ENCODE data around the gene KRTAP5-11.
"Not testable (repeated sequence)": the region's sequence is repeated elsewhere in the genome, so short reads cannot be mapped to it uniquely, and the experiment has no call there.

The KRTAP5-11 gene, protein sequence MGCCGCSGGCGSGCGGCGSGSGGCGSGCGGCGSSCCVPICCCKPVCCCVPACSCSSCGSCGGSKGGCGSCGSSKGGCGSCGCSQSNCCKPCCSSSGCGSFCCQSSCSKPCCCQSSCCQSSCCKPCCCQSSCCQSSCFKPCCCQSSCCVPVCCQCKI

DNA sequence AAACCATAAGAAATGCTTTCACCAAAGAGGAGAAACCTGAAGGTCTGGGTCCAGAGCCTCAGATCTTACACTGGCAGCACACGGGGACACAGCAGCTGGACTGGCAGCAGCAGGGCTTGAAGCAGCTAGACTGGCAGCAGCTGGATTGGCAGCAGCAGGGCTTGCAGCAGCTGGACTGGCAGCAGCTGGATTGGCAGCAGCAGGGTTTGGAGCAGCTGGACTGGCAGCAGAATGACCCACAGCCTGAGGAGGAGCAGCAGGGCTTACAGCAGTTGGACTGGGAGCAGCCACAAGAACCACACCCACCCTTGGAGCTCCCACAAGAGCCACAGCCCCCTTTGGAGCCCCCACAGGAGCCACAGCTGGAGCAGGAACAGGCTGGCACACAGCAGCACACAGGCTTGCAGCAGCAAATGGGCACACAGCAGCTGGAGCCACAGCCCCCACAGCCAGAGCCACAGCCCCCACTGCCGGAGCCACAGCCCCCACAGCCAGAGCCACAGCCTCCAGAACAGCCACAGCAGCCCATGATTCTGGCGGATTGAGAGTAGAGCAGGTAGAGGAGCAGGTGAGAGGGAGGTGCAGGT lies at the start of gene KRTAP5-11:
Gene KRTAP5-11 (minus strand): TSS at position 567 of the 587 bp plus-strand sequence. CDS start 38 bp downstream, at position 529.
- DNase-seq: no peak

GRCh38 chr11:71631551-71631950 lies 48.9 kb upstream of the KRTAP5-11 start:
- not testable (repeated sequence) for DNase-seq

GRCh38 chr11:71630071-71630470 lies 47.4 kb upstream of the KRTAP5-11 start:
- DNase-seq: not testable (repeated sequence)

- DNase-seq: not testable (repeated sequence)
Measured at GRCh38 chr11:71628943-71629342, 46.3 kb upstream of the KRTAP5-11 start.

DNA sequence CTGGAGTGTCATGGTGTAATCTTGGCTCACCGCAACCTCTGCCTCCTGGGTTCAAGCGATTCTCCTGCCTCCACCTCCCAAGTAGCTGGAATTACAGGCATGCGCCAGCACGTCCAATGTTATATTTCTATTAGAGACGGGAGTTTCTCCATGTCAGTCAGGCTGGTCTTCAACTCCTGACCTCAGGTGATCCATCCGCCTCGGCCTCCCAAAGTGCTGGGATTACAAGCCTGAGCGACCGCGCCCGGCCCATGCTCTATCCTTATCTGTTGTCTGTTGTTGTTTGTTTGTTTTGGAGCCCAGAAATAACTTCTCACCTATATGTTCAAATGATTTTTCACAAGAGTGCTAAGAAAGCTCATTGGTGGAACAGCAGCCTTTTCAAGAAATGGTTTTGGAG lies 40.6 kb upstream of the KRTAP5-11 start:
- DNase-seq: not testable (repeated sequence)

DNA sequence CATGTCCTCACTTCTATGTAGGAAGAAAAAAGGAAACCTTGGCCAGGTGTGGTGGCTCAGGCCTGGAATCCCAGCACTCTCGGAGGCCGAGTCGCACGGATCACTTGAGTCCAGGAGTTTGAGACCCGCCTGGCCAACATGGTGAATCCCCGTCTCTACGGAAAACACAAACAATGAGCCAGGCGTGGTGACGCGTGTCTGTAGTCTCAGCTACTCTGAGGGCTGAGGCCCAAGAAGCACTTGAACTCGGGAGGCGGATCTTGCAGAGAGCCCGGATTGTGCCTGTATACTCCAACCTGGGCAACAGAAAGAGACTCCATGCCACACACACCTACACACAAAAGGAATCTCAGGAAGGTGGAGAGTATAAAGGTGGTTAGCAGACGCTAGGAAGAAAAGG lies 39.9 kb upstream of the KRTAP5-11 start:
- DNase-seq: not testable (repeated sequence)

- not testable (repeated sequence) for DNase-seq
Measured at GRCh38 chr11:71615003-71615402, 32.3 kb upstream of the KRTAP5-11 start.

GRCh38 chr11:71614366-71614917 lies 31.8 kb upstream of the KRTAP5-11 start:
- DNase-seq: not testable (repeated sequence)

DNA sequence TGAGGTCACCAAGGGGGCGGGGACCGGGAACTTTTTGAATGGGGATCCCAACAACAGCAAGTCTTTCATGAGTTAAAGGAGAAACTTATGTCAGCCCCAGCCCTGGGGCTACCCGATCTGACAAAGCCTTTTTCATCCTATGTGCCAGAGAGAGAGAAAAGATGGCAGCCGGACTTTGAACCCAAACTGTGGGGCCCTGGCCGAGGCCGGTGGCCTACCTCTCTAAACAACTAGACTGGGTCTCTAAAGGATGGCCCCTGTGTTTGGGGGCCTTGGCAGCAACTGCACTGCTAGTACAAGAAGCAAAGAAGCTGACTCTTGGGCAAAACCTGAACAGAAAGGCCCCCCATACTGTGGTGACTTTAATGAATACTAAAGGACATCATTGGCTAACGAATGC lies 31.3 kb upstream of the KRTAP5-11 start:
- DNase-seq: not testable (repeated sequence)

DNA sequence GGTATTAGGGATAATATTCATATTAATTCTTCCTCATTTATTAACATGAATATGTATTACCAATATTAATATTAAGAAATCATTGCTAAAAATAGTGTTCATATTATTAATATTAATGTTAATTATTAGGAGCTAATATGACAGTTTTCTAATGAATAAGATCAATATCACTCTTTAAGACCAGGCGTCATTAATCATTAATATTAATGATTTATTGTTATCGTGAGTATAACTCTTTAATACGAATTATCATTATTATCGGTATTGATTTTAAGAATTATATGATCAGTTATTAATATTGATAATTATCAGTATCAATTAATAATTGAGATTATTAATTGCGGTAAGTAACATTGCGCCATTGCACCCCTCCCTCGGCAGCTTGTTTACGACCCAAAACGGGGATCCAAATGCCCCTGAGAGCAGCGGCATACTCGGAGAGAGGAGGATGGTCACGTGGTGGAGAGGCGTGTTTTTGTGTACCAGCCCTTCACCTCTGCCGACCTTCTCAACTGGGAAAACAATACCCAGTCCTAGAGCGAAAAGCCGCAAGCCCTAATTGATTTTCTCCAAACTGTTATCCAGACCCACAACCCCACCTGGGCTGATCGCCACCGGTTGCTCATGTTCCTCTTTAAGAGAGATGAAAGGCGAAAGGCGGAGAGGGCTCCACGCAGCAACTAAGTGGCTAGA lies 28.7 kb upstream of the KRTAP5-11 start:
- not testable (repeated sequence) for DNase-seq

- not testable (repeated sequence) for DNase-seq
Measured at GRCh38 chr11:71608272-71608671, 25.6 kb upstream of the KRTAP5-11 start.

GRCh38 chr11:71607520-71608216 lies 25.0 kb upstream of the KRTAP5-11 start:
- DNase-seq: not testable (repeated sequence)

DNA sequence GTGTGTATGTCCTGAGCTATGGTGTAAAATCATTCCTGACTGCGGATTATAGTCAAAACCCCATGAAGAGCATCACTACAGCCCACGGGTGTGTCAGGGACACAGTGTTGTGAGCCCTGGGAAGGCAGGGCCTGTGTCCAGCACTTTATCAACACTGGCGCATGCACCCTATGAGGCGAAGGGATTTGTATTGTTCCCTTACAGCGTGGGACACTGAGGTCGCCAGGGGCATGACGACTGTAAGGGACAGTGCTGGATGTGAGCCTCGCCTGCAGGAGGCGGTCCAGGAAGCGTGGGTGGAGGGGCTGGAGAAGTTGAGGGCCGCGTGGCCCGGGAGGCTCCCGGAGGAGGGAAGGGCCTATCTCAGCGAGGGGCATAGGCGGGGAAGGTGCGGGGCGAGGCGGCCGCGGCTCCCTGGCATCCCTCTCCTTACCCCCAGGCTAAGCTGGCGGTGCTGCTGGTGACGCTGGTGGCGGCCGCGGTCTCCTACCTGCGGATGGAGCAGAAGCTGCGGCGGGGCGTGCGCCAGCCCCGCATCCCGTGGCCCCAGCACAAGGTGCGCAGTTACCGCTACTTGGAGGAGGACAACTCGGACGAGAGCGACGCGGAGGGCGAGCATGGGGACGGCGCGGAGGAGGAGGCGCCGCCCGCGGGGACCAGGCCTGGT lies 24.3 kb upstream of the KRTAP5-11 start:
- not testable (repeated sequence) for DNase-seq

DNA sequence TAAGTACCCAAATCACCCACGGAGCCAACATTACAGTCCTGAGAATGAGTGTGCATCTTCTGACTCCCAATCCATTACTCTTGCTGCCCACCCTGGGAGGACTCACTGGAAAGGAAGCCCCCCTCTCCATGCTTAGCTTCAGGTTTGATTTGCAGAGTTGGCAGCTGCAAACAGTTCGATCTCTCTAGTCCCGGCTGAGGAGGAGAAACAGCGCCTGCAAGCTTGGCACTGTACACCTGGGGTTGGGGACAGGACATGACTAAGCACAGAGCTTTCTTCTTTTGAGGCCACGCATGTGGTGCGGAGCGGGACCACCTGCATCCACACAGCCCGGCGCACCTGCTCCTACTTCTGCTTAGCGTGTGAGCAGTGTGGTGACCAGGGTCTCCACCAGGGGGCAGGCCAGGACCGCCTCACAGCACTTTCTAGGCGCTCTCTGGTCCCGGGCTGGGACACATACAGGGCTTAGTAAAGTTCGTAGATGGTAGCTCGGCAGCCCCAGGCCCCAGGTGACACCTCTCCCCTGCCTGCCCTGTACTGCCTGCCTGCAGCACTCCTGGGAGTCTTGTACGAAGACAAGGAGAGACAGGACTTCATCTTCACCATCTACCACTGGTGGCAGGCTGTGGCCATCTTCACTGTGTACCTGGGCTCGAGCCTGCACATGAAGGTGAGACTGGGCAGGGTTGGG lies 22.3 kb upstream of the KRTAP5-11 start:
- not testable (repeated sequence) for DNase-seq

DNA sequence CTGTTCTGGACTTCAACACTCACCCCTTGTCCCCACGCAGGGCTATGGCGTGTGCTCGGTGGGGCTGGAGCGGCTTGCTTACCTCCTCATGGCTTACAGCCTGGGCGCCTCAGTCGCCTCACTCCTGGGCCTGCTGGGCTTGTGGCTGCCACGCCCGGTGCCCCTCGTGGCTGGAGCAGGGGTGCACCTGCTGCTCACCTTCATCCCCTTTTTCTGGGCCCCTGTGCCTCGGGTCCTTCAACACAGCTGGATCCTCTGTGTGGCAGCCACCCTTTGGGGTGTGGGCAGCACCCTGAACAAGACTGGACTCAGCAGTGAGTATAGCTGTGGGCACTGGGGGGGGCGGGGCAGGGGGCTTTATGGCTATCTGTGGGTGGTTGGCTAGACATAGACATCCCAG lies 20.5 kb upstream of the KRTAP5-11 start:
- not testable (repeated sequence) for DNase-seq

DNA sequence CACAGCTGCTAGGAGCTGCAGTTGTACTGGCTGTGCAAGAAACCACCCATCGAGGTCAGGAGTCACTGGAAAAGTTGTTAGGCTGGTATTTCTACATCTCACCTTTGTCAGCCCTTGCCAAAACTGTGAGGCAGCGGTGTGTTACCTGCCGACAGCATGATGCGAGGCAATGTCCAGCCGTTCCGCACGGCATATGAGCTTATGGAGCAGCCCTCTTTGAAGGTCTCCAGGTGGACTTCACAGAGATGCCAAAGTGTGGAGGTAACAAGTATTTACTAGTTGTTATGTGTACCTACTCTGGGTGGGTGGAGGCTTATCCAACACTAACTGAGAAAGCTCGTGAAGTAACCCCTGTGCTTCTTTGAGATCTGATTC lies 6.9 kb upstream of the KRTAP5-11 start:
- not testable (repeated sequence) for DNase-seq

- not testable (repeated sequence) for DNase-seq
Measured at GRCh38 chr11:71588822-71589545, 6.3 kb upstream of the KRTAP5-11 start.

- not testable (repeated sequence) for DNase-seq
Measured at GRCh38 chr11:71588314-71588713, 5.6 kb upstream of the KRTAP5-11 start.

DNA sequence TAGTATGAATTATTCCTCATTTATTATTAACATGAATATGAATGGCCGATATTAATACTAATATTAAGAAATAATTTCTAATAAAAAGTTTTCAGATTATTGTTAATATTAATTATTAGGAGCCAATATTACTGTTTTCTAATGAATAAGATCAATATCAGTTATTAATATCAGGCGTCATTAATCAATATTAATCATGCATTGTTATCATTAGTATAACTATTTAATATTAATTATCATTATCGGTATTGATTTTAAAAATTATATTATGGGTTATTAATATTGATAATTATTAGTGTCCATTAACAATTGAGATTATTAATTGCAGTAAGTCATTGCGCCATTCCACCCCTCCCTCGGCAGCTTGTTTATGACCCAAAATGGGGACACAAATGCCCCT lies 3.0 kb upstream of the KRTAP5-11 start:
- DNase-seq: not testable (repeated sequence)

GRCh38 chr11:71582969-71583368 lies 294 bp upstream of the KRTAP5-11 start:
- DNase-seq: not testable (repeated sequence)

- DNase-seq: no peak
Measured at GRCh38 chr11:71581826-71582225, 849 bp downstream of the KRTAP5-11 start.
